Mesenchymal stem cell (in vitro differentiated cells and primary cell): ENCODE data around the gene THSD7A.

ENCODE experiments used
- DNase-seq: peaks from one replicate; pipeline ENCODE4 v3.0.0-alpha.2; 2013
- H2AFZ ChIP-seq: one replicate; pipeline ENCODE4 v1.6.1; 2013; ENCODE audit warnings: low read depth, mild to moderate bottlenecking, control low read depth, inconsistent platforms, low read length, moderate library complexity
- H2AK5ac ChIP-seq: 2 replicates; pipeline ENCODE4 v1.6.1; 2013; ENCODE audit warnings: low read length, moderate library complexity, mild to moderate bottlenecking, inconsistent platforms; ENCODE audit not compliant: severe bottlenecking
- H2BK120ac ChIP-seq: one replicate; pipeline ENCODE4 v1.6.1; 2013; ENCODE audit warnings: low read depth, mild to moderate bottlenecking, inconsistent platforms, low read length, moderate library complexity
- H2BK12ac ChIP-seq, 2 experiments: one replicate each; pipeline ENCODE4 v1.6.1; 2013; ENCODE audit warnings: inconsistent platforms in 2 of 2, low read length in 2 of 2, mild to moderate bottlenecking in 2 of 2, moderate library complexity in 2 of 2, control low read depth in 1 of 2
- H2BK15ac ChIP-seq: one replicate; pipeline ENCODE4 v1.6.1; 2013; ENCODE audit warnings: mild to moderate bottlenecking, low read depth, inconsistent platforms; ENCODE audit not compliant: poor library complexity, severe bottlenecking
- H2BK5ac ChIP-seq: 2 replicates; pipeline ENCODE4 v1.6.1; 2013; ENCODE audit warnings: low read depth, mild to moderate bottlenecking, low read length, control low read depth, inconsistent platforms; ENCODE audit not compliant: poor library complexity, severe bottlenecking
- H3K14ac ChIP-seq, 2 experiments: one replicate each; pipeline ENCODE4 v1.6.1; 2013; ENCODE audit warnings: inconsistent platforms in 2 of 2, low read length in 2 of 2, control low read depth in 1 of 2, mild to moderate bottlenecking in 1 of 2, moderate library complexity in 1 of 2
- H3K18ac ChIP-seq, 2 experiments: one replicate each; pipeline ENCODE4 v1.6.1; 2013; ENCODE audit warnings: inconsistent platforms in 2 of 2, low read length in 2 of 2, control low read depth in 1 of 2, low read depth in 1 of 2, mild to moderate bottlenecking in 1 of 2
- H3K23ac ChIP-seq, 2 experiments: one replicate each; pipeline ENCODE4 v1.6.1; 2013; ENCODE audit warnings: inconsistent platforms in 2 of 2, low read length in 2 of 2, mild to moderate bottlenecking in 2 of 2, moderate library complexity in 2 of 2, control low read depth in 1 of 2
- H3K27ac ChIP-seq: 2 replicates; pipeline ENCODE4 v1.5.1; 2013; ENCODE audit warnings: mild to moderate bottlenecking, moderate library complexity, low read length, control low read depth, inconsistent platforms; ENCODE audit not compliant: poor library complexity, severe bottlenecking
- H3K27me3 ChIP-seq, 2 experiments: 2 replicates each; pipeline versions ENCODE4 v1.6.1 to v1.7.0; 2013; ENCODE audit warnings: low read length in 2 of 2, mild to moderate bottlenecking in 2 of 2, moderate library complexity in 2 of 2, control low read depth in 1 of 2, inconsistent platforms in 1 of 2; ENCODE audit not compliant: control insufficient read depth in 1 of 2, insufficient read depth in 1 of 2
- H3K36me3 ChIP-seq, 2 experiments: 2 replicates each; pipeline versions ENCODE4 v1.6.1 to v1.7.0; 2013; ENCODE audit warnings: low read length in 2 of 2, control low read depth in 1 of 2, inconsistent platforms in 1 of 2, low read depth in 1 of 2, mild to moderate bottlenecking in 1 of 2; ENCODE audit not compliant: insufficient read depth in 2 of 2, control insufficient read depth in 1 of 2
- H3K4ac ChIP-seq, 2 experiments: one replicate each; pipeline ENCODE4 v1.6.1; 2013; ENCODE audit warnings: inconsistent platforms in 2 of 2, low read length in 2 of 2, mild to moderate bottlenecking in 2 of 2, moderate library complexity in 2 of 2, control low read depth in 1 of 2, low read depth in 1 of 2
- H3K4me1 ChIP-seq: 2 replicates; pipeline ENCODE4 v1.6.1; 2013; ENCODE audit warnings: low read depth, low read length, control low read depth; ENCODE audit not compliant: control insufficient read depth, insufficient read depth
- H3K4me2 ChIP-seq: 2 replicates; pipeline ENCODE4 v1.6.1; 2013; ENCODE audit warnings: low read length, mild to moderate bottlenecking, inconsistent platforms; ENCODE audit not compliant: poor library complexity, severe bottlenecking
- H3K4me3 ChIP-seq, 2 experiments: 2 replicates each; pipeline versions ENCODE4 v1.5.1 to v1.7.0; 2013; ENCODE audit warnings: low read length in 2 of 2, mild to moderate bottlenecking in 2 of 2, control low read depth in 1 of 2, low read depth in 1 of 2; ENCODE audit not compliant: insufficient read depth in 1 of 2
- H3K79me1 ChIP-seq: replicated peaks from 2 replicates; pipeline ENCODE4 v1.6.1; 2013; ENCODE audit warnings: mild to moderate bottlenecking, control low read depth, low read length, inconsistent platforms; ENCODE audit not compliant: poor library complexity, severe bottlenecking
- H3K9ac ChIP-seq: 2 replicates; pipeline ENCODE4 v1.7.0; 2013; ENCODE audit warnings: mild to moderate bottlenecking, low read length, moderate library complexity
- H3K9me3 ChIP-seq: 2 replicates; pipeline ENCODE4 v1.7.0; 2013; ENCODE audit warnings: mild to moderate bottlenecking, low read length; ENCODE audit not compliant: control insufficient read depth
- H4K8ac ChIP-seq: one replicate; pipeline ENCODE4 v1.6.1; 2013; ENCODE audit warnings: inconsistent platforms, mild to moderate bottlenecking, low read length, moderate library complexity
- H4K91ac ChIP-seq: one replicate; pipeline ENCODE4 v1.6.1; 2013; ENCODE audit warnings: mild to moderate bottlenecking, low read length, inconsistent platforms
- WGBS: methylation state at CpG from one replicate; pipeline ENCODE4 v1.1.7; 2013; ENCODE audit warnings: mixed read lengths; 5-methylcytosine and 5-hydroxymethylcytosine counted together

The THSD7A gene

DNA sequence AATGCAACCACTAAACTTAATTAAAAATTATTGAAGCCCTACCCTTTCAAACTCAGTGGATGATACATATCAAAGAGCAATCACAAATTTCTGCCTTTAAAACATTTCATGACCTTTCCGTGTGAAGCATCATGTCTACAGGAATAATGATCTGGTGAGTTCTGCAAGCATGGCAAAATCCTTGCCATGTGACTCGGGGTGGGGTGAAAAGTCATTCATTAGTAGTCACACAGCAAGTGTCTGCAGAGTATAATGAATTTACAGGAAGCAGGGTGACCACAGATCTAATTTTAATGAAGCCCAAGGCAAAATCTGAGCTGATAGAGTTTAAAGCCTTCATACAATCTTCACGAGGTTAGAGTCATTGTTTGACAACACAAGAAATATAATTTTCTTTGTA, 351.9 kb downstream of the THSD7A start:
- Histone ChIP-seq H3K79me1 (no peaks in the 10 kb centered on the region), H2BK120ac (no peak overlapping the region), H3K18ac (no peak overlapping the region), H3K27ac (no peak overlapping the region), H3K9ac (no peak overlapping the region), H2AFZ (no peak overlapping the region), H4K91ac (no peak overlapping the region), H2BK12ac (no peak overlapping the region), H3K4me1 (no peaks in the 10 kb centered on the region), H2AK5ac (no peak overlapping the region), H3K4ac (no peak overlapping the region), H3K9me3 (no peaks in the 10 kb centered on the region), H2BK15ac (no peak overlapping the region), H2BK5ac (no peak overlapping the region), H3K4me3 (no peak overlapping the region), H3K27me3 (no peaks in the 10 kb centered on the region), H3K36me3 (no peaks in the 10 kb centered on the region), H4K8ac (no peak overlapping the region), H3K23ac (no peak overlapping the region), H3K14ac (no peak overlapping the region), H3K4me2 (no peak overlapping the region)
- DNase-seq, result no peak
- 100% methylated on average over 2 of the region's 3 CpGs for WGBS

DNA sequence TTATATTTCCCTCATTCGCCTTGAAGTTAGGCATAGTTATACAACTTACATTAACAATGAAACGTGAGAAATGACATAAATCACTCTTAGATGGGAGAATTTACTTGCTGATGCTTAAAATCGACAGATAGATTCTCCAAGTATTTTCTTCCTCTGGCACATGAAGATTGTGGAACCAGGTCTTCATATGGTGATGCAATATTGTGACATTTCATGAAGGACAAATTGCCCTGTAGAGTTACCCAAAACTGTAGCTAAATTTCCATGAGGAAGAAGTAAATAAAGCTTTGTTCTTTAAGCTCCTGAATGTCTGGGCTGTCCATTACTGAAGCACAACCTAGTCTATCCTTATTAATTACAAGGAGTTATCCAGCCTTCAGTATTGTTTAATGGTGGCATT, 353.1 kb downstream of the THSD7A start:
- no peak overlapping the region for H2BK15ac ChIP-seq
- no peaks in the 10 kb centered on the region for H3K79me1 ChIP-seq
- no peak overlapping the region for H3K18ac ChIP-seq
- no peak overlapping the region for H3K4ac ChIP-seq
- H3K4me3 ChIP-seq, result no peak overlapping the region
- H3K4me1 ChIP-seq, result no peaks in the 10 kb centered on the region
- H2AFZ ChIP-seq, result no peak overlapping the region
- no peaks in the 10 kb centered on the region for H3K9me3 ChIP-seq
- H3K27ac ChIP-seq, result no peak overlapping the region
- no peak overlapping the region for H2BK5ac ChIP-seq
- H2AK5ac ChIP-seq, result no peak overlapping the region
- no peak overlapping the region for H3K23ac ChIP-seq
- H3K9ac ChIP-seq, result no peak overlapping the region
- 90% methylated on average over 2 of the region's 3 CpGs for WGBS
- H4K91ac ChIP-seq, result no peak overlapping the region
- no peak overlapping the region for H2BK120ac ChIP-seq
- no peak overlapping the region for H3K14ac ChIP-seq
- no peak for DNase-seq
- no peaks in the 10 kb centered on the region for H3K36me3 ChIP-seq
- H2BK12ac ChIP-seq, result no peak overlapping the region
- H3K4me2 ChIP-seq, result no peak overlapping the region
- no peak overlapping the region for H4K8ac ChIP-seq
- no peaks in the 10 kb centered on the region for H3K27me3 ChIP-seq

DNA sequence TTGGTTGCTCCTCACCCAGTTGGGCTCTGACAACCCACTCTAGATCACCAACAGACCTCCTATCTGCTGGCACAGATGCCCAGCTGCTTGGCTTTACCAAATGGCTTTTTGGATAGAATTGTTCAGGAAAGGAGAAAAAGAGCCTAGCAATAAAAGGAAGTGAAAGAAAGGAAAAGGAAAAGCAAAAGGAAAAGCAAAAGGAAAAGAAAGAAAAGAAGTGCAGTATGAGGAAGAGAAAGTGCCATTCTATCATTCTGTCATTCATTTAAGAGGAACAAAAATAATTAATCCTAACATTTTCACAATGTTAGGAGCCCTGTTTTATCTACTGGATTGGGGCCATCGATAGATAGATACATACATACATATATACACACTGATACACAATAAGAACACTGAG, 353.6 kb downstream of the THSD7A start:
- H3K27ac ChIP-seq, result no peak overlapping the region
- H3K9ac ChIP-seq, result no peak overlapping the region
- no peak overlapping the region for H3K4ac ChIP-seq
- no peaks in the 10 kb centered on the region for H3K27me3 ChIP-seq
- no peak overlapping the region for H3K4me3 ChIP-seq
- WGBS, result 100% methylated on average over 1 of the region's 1 CpG
- no peaks in the 10 kb centered on the region for H3K79me1 ChIP-seq
- no peak overlapping the region for H3K4me2 ChIP-seq
- H2BK15ac ChIP-seq, result no peak overlapping the region
- no peaks in the 10 kb centered on the region for H3K9me3 ChIP-seq
- H3K36me3 ChIP-seq, result no peaks in the 10 kb centered on the region
- H4K8ac ChIP-seq, result no peak overlapping the region
- H3K18ac ChIP-seq, result no peak overlapping the region
- H3K23ac ChIP-seq, result no peak overlapping the region
- H2BK120ac ChIP-seq, result no peak overlapping the region
- H2BK12ac ChIP-seq, result no peak overlapping the region
- H4K91ac ChIP-seq, result no peak overlapping the region
- no peak overlapping the region for H3K14ac ChIP-seq
- DNase-seq, result no peak
- H3K4me1 ChIP-seq, result no peaks in the 10 kb centered on the region
- H2AK5ac ChIP-seq, result no peak overlapping the region
- no peak overlapping the region for H2AFZ ChIP-seq
- H2BK5ac ChIP-seq, result no peak overlapping the region

DNA sequence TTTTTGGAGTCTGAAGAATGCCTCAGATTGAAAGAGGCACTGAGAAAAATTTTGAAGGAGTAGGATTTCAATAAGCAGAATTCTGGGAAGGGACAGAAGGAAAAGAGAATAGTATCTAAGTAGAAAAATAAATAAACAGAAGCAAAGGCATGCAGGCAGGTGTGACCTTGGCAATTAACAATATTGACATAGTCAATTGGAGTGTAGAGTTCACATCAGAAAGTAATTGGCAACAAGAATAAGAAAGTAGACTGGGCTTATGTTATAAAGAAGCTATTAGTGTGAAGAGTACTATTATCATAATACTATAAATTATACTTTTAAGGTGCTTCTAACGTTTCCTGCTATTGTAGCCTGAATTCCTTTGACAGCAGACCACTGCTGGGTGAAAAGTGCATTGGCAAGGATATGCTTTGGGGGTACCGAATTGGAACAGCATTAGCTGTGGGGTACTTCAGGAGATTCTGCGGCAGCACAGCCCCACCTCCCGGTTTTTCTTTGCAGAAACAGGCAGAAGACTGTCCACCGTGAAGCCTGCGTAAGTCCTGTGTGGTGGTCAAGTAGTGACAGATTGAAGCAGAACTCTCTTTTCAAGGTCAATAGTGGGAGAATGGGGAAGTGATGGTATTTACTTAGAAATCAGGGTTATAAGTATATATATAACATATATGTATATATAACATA, 357.0 kb downstream of the THSD7A start:
- Histone ChIP-seq H2BK120ac (no peak overlapping the region), H3K9me3 (no peaks in the 10 kb centered on the region), H2BK5ac (no peak overlapping the region), H3K36me3 (no peaks in the 10 kb centered on the region), H4K91ac (no peak overlapping the region), H2BK12ac (no peak overlapping the region), H2AK5ac (no peak overlapping the region), H4K8ac (no peak overlapping the region), H3K27me3 (no peaks in the 10 kb centered on the region), H2BK15ac (no peak overlapping the region), H3K9ac (no peak overlapping the region), H3K79me1 (no peaks in the 10 kb centered on the region), H3K4ac (no peak overlapping the region), H3K4me1 (no peaks in the 10 kb centered on the region), H3K14ac (no peak overlapping the region), H3K27ac (no peak overlapping the region), H3K18ac (no peak overlapping the region), H2AFZ (no peak overlapping the region), H3K4me2 (no peak overlapping the region), H3K4me3 (no peak overlapping the region), H3K23ac (no peak overlapping the region)
- WGBS, result 93% methylated on average over 6 of the region's 6 CpGs
- no peak for DNase-seq
